ENCODE data around the gene GPR68.

- TF ChIP-seq REST (IDR thresholded peaks at IDR 0.05; ENCODE audit: insufficient read depth in 1 of 2, low read depth in 2 of 2, low read length in 2 of 2) (no peak), POLR2AphosphoS5 (IDR thresholded peaks at IDR 0.05; ENCODE audit: low read depth, low read length) (no peak), SIN3A (IDR thresholded peaks at IDR 0.05; ENCODE audit: borderline replicate concordance, insufficient read depth, low read length) (no peak), TAF1 (IDR thresholded peaks at IDR 0.05; ENCODE audit: borderline replicate concordance, insufficient read depth, low read length) (no peak), FOXP2 (optimal IDR thresholded peaks at IDR 0.05; ENCODE audit: borderline replicate concordance, extremely low read depth, extremely low read length, insufficient read depth) (no peak)
Observed at GRCh38 chr14:91263329-91263728, 18.8 kb upstream of the GPR68 start.

Data from PFSK-1 (cell line).